HEK293 (cell line): ENCODE measurements around the gene DENR.
A peak's percentile ranks its signal among the peaks of the same experiment; 100 is the strongest.

ENCODE experiments used
- GLIS2 ChIP-seq: fragments of 450-650 bp; formaldehyde crosslinking; IDR thresholded peaks from 2 replicates; pipeline ENCODE4 v1.5.1; 2016; ENCODE audit warnings: missing biosample characterization, missing genetic modification characterization
- HIC1 ChIP-seq: fragments of 450-650 bp; formaldehyde crosslinking; IDR thresholded peaks from 2 replicates; pipeline ENCODE4 v1.5.1; 2016; ENCODE audit warnings: missing biosample characterization, missing genetic modification characterization
- KLF1 ChIP-seq: fragments of 450-650 bp; formaldehyde crosslinking; IDR thresholded peaks from 2 replicates; pipeline ENCODE4 v1.5.1; 2016; ENCODE audit warnings: missing biosample characterization, missing genetic modification characterization
- KLF16 ChIP-seq: fragments of 450-650 bp; formaldehyde crosslinking; IDR thresholded peaks from 2 replicates; pipeline ENCODE4 v1.5.1; 2017; ENCODE audit warnings: missing biosample characterization, missing genetic modification characterization
- PRDM1 ChIP-seq: fragments of 450-650 bp; formaldehyde crosslinking; IDR thresholded peaks from 2 replicates; pipeline ENCODE4; 2016; ENCODE audit warnings: missing biosample characterization, missing genetic modification characterization
- PRDM10 ChIP-seq: fragments of 450-650 bp; formaldehyde crosslinking; IDR thresholded peaks from 2 replicates; pipeline ENCODE4 v1.5.1; 2016; ENCODE audit warnings: missing biosample characterization, missing genetic modification characterization
- REPIN1 ChIP-seq: fragments of 450-650 bp; formaldehyde crosslinking; IDR thresholded peaks from 2 replicates; pipeline ENCODE4 v1.5.1; 2017; ENCODE audit warnings: missing biosample characterization, missing genetic modification characterization, low read depth
- SP3 ChIP-seq: fragments of 450-650 bp; formaldehyde crosslinking; IDR thresholded peaks from 2 replicates; pipeline ENCODE4 v1.5.1; 2016; ENCODE audit warnings: missing biosample characterization, missing genetic modification characterization
- SP7 ChIP-seq: fragments of 450-650 bp; formaldehyde crosslinking; IDR thresholded peaks from 2 replicates; pipeline ENCODE4 v1.5.1; 2016; ENCODE audit warnings: missing biosample characterization, missing genetic modification characterization
- YY2 ChIP-seq: fragments of 450-650 bp; formaldehyde crosslinking; IDR thresholded peaks from 2 replicates; pipeline ENCODE4 v1.5.1; 2016; ENCODE audit warnings: missing biosample characterization, missing genetic modification characterization
- ZBTB21 ChIP-seq: fragments of 450-650 bp; formaldehyde crosslinking; IDR thresholded peaks from 2 replicates; pipeline ENCODE4 v1.5.1; 2017; ENCODE audit warnings: missing biosample characterization, missing genetic modification characterization
- ZBTB48 ChIP-seq: fragments of 450-650 bp; formaldehyde crosslinking; IDR thresholded peaks from 2 replicates; pipeline ENCODE4 v1.5.1; 2016; ENCODE audit warnings: missing biosample characterization, missing genetic modification characterization
- ZFP3 ChIP-seq: fragments of 450-650 bp; formaldehyde crosslinking; IDR thresholded peaks from 2 replicates; pipeline ENCODE4 v1.5.1; 2016; ENCODE audit warnings: low read depth, missing biosample characterization, missing genetic modification characterization
- ZNF324 ChIP-seq: fragments of 450-650 bp; formaldehyde crosslinking; IDR thresholded peaks from 2 replicates; pipeline ENCODE4 v1.5.1; 2016; ENCODE audit warnings: missing biosample characterization, missing genetic modification characterization
- ZNF366 ChIP-seq: fragments of 450-650 bp; formaldehyde crosslinking; conservative IDR thresholded peaks from 2 replicates; pipeline ENCODE4 v1.5.1; 2016; ENCODE audit warnings: missing biosample characterization, missing genetic modification characterization
- ZNF404 ChIP-seq: fragments of 450-650 bp; formaldehyde crosslinking; IDR thresholded peaks from 2 replicates; pipeline ENCODE4 v1.5.1; 2017; ENCODE audit warnings: missing biosample characterization, missing genetic modification characterization
- ZNF449 ChIP-seq: fragments of 450-650 bp; formaldehyde crosslinking; IDR thresholded peaks from 2 replicates; pipeline ENCODE4 v1.5.1; 2017; ENCODE audit warnings: missing biosample characterization, mild to moderate bottlenecking, missing genetic modification characterization, moderate library complexity
- ZNF501 ChIP-seq: fragments of 450-650 bp; formaldehyde crosslinking; IDR thresholded peaks from 2 replicates; pipeline ENCODE4 v1.5.1; 2016; ENCODE audit warnings: missing biosample characterization, missing genetic modification characterization
- ZNF518A ChIP-seq: fragments of 450-650 bp; formaldehyde crosslinking; conservative IDR thresholded peaks from 2 replicates; pipeline ENCODE4 v1.5.1; 2016; ENCODE audit warnings: low read depth, missing biosample characterization, missing genetic modification characterization
- ZNF558 ChIP-seq: fragments of 450-650 bp; formaldehyde crosslinking; IDR thresholded peaks from 2 replicates; pipeline ENCODE4 v1.5.1; 2016; ENCODE audit warnings: missing biosample characterization, missing genetic modification characterization
- ZNF561 ChIP-seq: fragments of 450-650 bp; IDR thresholded peaks from 2 replicates; pipeline ENCODE4 v1.5.1; 2018; ENCODE audit warnings: missing biosample characterization, missing genetic modification characterization, borderline replicate concordance
- ZNF610 ChIP-seq: fragments of 450-650 bp; formaldehyde crosslinking; IDR thresholded peaks from 2 replicates; pipeline ENCODE4 v1.5.1; 2016; ENCODE audit warnings: missing biosample characterization, missing genetic modification characterization, borderline replicate concordance
- ZNF629 ChIP-seq: fragments of 450-650 bp; formaldehyde crosslinking; IDR thresholded peaks from 2 replicates; pipeline ENCODE4 v1.5.1; 2017; ENCODE audit warnings: missing biosample characterization, missing genetic modification characterization
- ZNF654 ChIP-seq: fragments of 450-650 bp; formaldehyde crosslinking; IDR thresholded peaks from 2 replicates; pipeline ENCODE4 v1.5.1; 2016; ENCODE audit warnings: low read depth, missing biosample characterization, missing genetic modification characterization
- ZNF704 ChIP-seq: fragments of 450-650 bp; formaldehyde crosslinking; IDR thresholded peaks from 2 replicates; pipeline ENCODE4 v1.5.1; 2016; ENCODE audit warnings: missing biosample characterization, missing genetic modification characterization
- ZNF837 ChIP-seq: fragments of 450-650 bp; formaldehyde crosslinking; IDR thresholded peaks from 2 replicates; pipeline ENCODE4 v1.5.1; 2016; ENCODE audit warnings: missing biosample characterization, missing genetic modification characterization

The DENR gene

GRCh38 chr12:122752464-122753318 lies at the start of gene DENR (continued):
- TF ChIP-seq ZFP3 (no peak), PRDM1 (tag by site-specific recombination) (no peak), ZNF610 (tag by site-specific recombination) (peak; percentile 83; the same call in 1 of the 2 replicates), HIC1 (tag by site-specific recombination) (no peak), ZNF501 (tag by site-specific recombination) (peak; percentile 93), ZNF518A (tag by site-specific recombination) (peak; percentile 34; the same call in 1 of the 2 replicates), ZNF449 (tag by site-specific recombination) (peak; percentile 71), SP3 (tag by site-specific recombination) (peak; percentile 94), REPIN1 (0 out of 2 replicates have a peak, but pooled peaks have one; percentile 21), ZNF324 (tag by site-specific recombination) (peak; percentile 40; the same call in 1 of the 2 replicates), PRDM10 (tag by site-specific recombination) (peak; percentile 68), KLF16 (peak; percentile 100), ZBTB48 (tag by site-specific recombination) (peak; percentile 63), ZNF366 (tag by site-specific recombination) (peak; percentile 92), ZBTB21 (tag by site-specific recombination) (0 out of 2 replicates have a peak, but pooled peaks have one; percentile 9), GLIS2 (tag by site-specific recombination) (peak; percentile 96), ZNF404 (tag by site-specific recombination) (no peak), ZNF837 (tag by site-specific recombination) (no peak), ZNF558 (tag by site-specific recombination) (no peak), ZNF561 (tag by site-specific recombination) (peak; percentile 92), ZNF654 (tag by site-specific recombination) (peak; percentile 71), ZNF629 (peak; percentile 73), KLF1 (tag by site-specific recombination) (peak; percentile 82), SP7 (tag by site-specific recombination) (peak; percentile 78), YY2 (tag by site-specific recombination) (no peak; the same call in 1 of the 2 replicates), ZNF704 (tag by site-specific recombination) (no peak)
